GM12865 (cell line): ENCODE measurements around the gene BEAN1.

Source experiments
- DNase-seq: peaks from one replicate; pipeline ENCODE4 v3.0.0; 2010; ENCODE audit warnings: low read depth
- H3K4me3 ChIP-seq: 2 replicates; pipeline ENCODE4 v1.5.1; 2011; ENCODE audit warnings: mild to moderate bottlenecking, low read depth, low read length, control low read depth
- CTCF ChIP-seq: IDR thresholded peaks from 2 replicates; pipeline ENCODE4 v1.5.1; 2011; ENCODE audit warnings: low read length, control low read depth, low read depth, inconsistent platforms; ENCODE audit not compliant: insufficient read depth; ENCODE audit errors: missing control alignments

Gene BEAN1

DNA sequence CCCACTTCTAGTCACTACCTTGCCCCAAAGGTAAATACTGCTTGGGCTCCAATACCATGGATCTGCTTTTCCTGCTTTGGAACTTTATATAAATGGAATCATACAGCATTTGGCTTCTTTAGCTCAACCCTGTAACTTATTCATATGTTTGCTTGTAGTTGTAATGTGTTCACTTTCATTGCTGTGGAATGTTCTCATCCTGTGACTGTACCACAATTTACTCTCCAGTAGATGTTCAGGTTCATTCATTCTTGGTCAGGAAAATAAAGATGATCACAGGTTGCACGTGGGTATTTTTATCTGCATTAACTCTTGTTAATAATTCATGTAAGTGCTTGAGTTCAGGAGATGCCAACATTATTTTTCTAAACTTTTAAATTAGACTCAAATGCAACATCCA lies 6.7 kb upstream of the BEAN1 start:
- no peak for DNase-seq
- no peak overlapping the region for H3K4me3 ChIP-seq
- no peak for TF ChIP-seq CTCF

DNA sequence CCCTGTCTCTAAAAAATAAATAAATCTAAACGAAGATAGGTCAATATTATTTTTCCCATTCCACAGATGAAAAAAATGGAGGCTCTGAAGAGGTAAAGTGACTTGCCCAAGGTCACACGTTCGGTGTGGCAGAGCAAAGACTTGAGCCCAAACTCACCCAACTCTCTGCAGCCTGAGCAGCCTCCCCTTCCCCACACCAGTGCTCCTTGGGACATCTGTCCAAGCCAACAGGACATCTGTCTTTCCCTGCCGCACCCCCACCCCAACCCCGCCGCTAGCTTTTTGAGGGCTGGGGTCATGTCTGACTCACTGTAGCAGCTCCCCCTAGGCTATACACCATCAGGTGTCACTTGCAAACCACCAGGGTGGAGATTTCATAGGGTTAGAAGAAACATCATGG lies 5.2 kb upstream of the BEAN1 start:
- DNase-seq = no peak
- no peak for TF ChIP-seq CTCF
- no peak overlapping the region for H3K4me3 ChIP-seq

- DNase-seq = no peak
- H3K4me3 ChIP-seq = no peak overlapping the region
- no peak for TF ChIP-seq CTCF
These were observed 4.7 kb upstream of the BEAN1 start for GRCh38 chr16:66422366-66422765.

- TF ChIP-seq CTCF = no peak
- DNase-seq = no peak
- no peak overlapping the region for H3K4me3 ChIP-seq
These were observed 3.9 kb upstream of the BEAN1 start for GRCh38 chr16:66423177-66423576.

DNA sequence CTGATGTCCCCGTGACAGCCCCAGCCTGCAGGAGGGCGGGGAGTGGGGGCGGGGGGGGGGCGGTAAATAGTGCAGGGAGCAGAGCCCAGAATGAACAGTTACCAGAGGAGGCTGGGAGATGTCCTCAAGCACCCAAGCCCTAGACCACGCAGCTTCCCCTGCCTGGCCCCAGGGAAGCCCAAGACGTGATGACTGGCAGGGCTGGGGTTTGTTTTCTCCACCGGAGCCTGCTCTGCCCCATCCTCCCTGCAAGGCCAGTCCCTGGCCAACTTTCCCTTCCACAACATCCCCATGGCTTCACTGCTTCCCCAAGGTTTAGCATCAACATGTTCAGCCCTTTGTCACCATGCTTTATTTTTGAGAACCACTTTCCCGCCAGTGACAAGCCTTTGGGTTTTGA lies 1.4 kb upstream of the BEAN1 start:
- no peak for TF ChIP-seq CTCF
- no peak overlapping the region for H3K4me3 ChIP-seq
- DNase-seq = no peak

DNA sequence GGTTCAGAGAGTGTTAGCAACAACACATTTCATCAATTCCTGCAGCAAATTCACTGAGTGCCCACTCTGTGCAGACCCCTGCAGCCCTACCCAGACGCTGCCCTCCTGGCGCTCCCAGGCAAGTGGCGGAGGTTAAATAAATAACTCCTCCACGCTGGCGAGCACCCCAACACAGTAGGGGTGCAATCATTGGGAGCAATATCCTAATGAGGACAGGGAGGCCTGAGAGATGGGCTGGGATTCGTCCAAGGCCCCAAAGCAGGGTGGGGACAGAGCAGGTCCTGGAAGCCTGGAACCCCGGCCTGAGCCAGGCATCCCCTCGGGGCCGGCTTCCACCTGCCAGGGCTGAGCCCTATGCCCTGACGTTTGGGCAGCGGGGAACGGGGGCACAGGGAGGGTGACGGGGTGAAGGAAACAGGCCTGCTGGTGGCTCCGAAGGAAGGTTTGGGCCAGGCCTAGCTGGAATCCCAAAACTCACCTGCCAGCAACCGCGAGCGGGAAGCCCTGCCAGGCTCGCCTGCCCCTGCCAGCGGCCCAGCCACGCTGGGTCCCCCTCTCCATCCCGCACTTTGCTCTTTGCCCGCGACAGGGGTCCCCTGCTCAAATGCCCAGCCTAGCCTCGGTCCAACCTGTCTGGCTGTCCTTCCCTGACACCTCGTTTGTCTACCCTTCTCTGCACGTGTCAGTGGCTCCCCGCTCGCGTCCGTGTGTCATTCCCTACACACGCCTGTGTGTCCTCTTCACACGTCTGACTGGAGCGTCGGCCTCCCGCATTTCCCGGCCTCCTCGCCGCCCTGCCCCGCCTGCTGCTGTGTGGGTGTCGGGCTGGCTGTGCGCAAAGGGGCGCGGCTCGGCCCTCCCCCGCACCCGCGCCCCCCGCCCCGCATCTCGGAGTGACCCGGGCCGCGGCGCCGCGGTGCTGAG lies 721 bp upstream of the BEAN1 start:
- no peak for DNase-seq
- no peak overlapping the region for H3K4me3 ChIP-seq

More for the DNA sequence above, 721 bp upstream of the BEAN1 start:
- no peak for TF ChIP-seq CTCF
